GM13976 (cell line): ENCODE results near the gene CTNNBIP1.

ENCODE experiments used
- DNase-seq: peaks from one replicate; pipeline ENCODE4 v3.0.0; 2012; ENCODE audit warnings: low spot score
- CTCF ChIP-seq: IDR thresholded peaks from 2 replicates; pipeline ENCODE4 v1.5.1; 2012; ENCODE audit warnings: borderline replicate concordance, mild to moderate bottlenecking; ENCODE audit not compliant: insufficient read depth; ENCODE audit errors: extremely low read depth, missing control alignments, control extremely low read depth
- in situ Hi-C: fragments of 300-500 bp; cut with MboI; formaldehyde crosslinking; loops from one replicate; pipeline ENCODE4 v1.12.0; 2022; ENCODE audit warnings: low sequenced_read_pairs, mixed read lengths, inconsistent platforms; ENCODE audit not compliant: unreplicated experiment

Gene CTNNBIP1

GRCh38 chr1:9840176-9840575 lies 69.9 kb downstream of the CTNNBIP1 start:
- DNase-seq = no peak
- in situ Hi-C loops = no loop called here
- no peak for TF ChIP-seq CTCF

GRCh38 chr1:9838946-9839345 lies 71.1 kb downstream of the CTNNBIP1 start:
- no peak for DNase-seq
- in situ Hi-C loops = no loop called here

GRCh38 chr1:9836632-9836960 lies 73.5 kb downstream of the CTNNBIP1 start:
- DNase-seq = no peak
- in situ Hi-C loops = no loop called here
- no peak for TF ChIP-seq CTCF

More at GRCh38 chr1:9838946-9839345, 71.1 kb downstream of the CTNNBIP1 start:
- no peak for TF ChIP-seq CTCF

- TF ChIP-seq CTCF = no peak
- DNase-seq = peak; percentile 21
- in situ Hi-C loops = no loop called here
Measured at GRCh38 chr1:9835758-9836631, 74.1 kb downstream of the CTNNBIP1 start.

GRCh38 chr1:9835404-9835757 lies 74.7 kb downstream of the CTNNBIP1 start:
- no peak for DNase-seq

GRCh38 chr1:9833632-9834031 lies 76.4 kb downstream of the CTNNBIP1 start:
- in situ Hi-C loops = no loop called here
- no peak for DNase-seq
- no peak for TF ChIP-seq CTCF

More at GRCh38 chr1:9835404-9835757, 74.7 kb downstream of the CTNNBIP1 start:
- no peak for TF ChIP-seq CTCF
- in situ Hi-C loops = no loop called here
